H1 (cell line): ENCODE results near the gene UBAP1L.

ENCODE experiments used
- GTF2F1 ChIP-seq: IDR thresholded peaks from 2 replicates; pipeline ENCODE4 v1.6.1; 2012; ENCODE audit warnings: low read depth, low read length, improper control_type of control experiment, borderline replicate concordance
- JUND ChIP-seq: IDR thresholded peaks from 2 replicates; pipeline ENCODE4 v1.6.1; 2011; ENCODE audit warnings: mild to moderate bottlenecking, improper control_type of control experiment, low read length
- SP4 ChIP-seq: IDR thresholded peaks from 2 replicates; pipeline ENCODE4 v1.6.1; 2012; ENCODE audit warnings: low read length, inconsistent platforms
- TF ChIP-seq, protein P1 (sequence below), 3 experiments: IDR thresholded peaks; 1 replicate in 2 of 3; 2 replicates in 1 of 3; pipeline versions ENCODE4 v1.5.1 to v1.6.1; 2011; ENCODE audit warnings: low read length in 3 of 3, mild to moderate bottlenecking in 3 of 3, inconsistent platforms in 2 of 3, low read depth in 1 of 3, moderate library complexity in 1 of 3; ENCODE audit not compliant: insufficient read depth in 1 of 3; ENCODE audit errors: control extremely low read depth in 1 of 3

DNA sequence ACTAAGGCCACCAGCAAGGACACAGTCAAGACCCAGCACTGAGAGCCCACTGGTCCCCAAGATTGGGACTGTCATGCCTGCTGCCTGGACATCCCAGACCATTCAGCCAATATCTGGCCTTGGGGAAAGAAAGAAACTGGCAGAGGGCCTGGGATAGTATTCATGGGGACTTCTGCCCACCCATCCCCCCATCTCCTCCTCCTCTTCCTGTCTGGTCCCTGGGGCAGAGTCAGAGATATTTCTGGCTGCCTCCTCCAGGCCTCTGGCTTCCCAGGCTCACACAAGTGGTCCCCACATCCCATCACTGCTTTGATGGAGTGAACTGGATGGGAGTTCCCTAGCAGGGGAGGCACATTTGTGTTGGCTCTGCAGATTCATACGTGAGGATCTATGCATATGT is 43.0 kb downstream of the UBAP1L start:
- no peak for TF ChIP-seq SP4
- TF ChIP-seq, protein P1, sequence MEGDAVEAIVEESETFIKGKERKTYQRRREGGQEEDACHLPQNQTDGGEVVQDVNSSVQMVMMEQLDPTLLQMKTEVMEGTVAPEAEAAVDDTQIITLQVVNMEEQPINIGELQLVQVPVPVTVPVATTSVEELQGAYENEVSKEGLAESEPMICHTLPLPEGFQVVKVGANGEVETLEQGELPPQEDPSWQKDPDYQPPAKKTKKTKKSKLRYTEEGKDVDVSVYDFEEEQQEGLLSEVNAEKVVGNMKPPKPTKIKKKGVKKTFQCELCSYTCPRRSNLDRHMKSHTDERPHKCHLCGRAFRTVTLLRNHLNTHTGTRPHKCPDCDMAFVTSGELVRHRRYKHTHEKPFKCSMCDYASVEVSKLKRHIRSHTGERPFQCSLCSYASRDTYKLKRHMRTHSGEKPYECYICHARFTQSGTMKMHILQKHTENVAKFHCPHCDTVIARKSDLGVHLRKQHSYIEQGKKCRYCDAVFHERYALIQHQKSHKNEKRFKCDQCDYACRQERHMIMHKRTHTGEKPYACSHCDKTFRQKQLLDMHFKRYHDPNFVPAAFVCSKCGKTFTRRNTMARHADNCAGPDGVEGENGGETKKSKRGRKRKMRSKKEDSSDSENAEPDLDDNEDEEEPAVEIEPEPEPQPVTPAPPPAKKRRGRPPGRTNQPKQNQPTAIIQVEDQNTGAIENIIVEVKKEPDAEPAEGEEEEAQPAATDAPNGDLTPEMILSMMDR (IDR thresholded peaks at IDR 0.05; ENCODE audit: control extremely low read depth in 1 of 3, insufficient read depth in 1 of 3, low read depth in 1 of 3, low read length in 3 of 3), result no peak
- no peak for TF ChIP-seq JUND
- no peak for TF ChIP-seq GTF2F1
